IMR-90 (cell line): ENCODE measurements around the gene MLH1. TPM values are rescaled to one million over a fixed set of nuclear protein-coding genes. Genes with fewer than 3 reads are reported as not detected.

Experiments
- ATAC-seq: fragments of 200-7000 bp; cut with Tn5 transposase; 2 replicates; pipeline ENCODE4 v1.9.1; 2020; ENCODE audit warnings: low read depth, mild to moderate bottlenecking, moderate library complexity
- BruUV-seq: library from RNA; stranded (reverse); fragments of 400-500 nt; replicated peaks from 2 replicates; lab custom pipeline; 2021; lab: Mats Ljungman, UMichigan
- CTCF ChIA-PET: fragments of 300-600 bp; formaldehyde crosslinking; extraction: SDS; loops from one replicate; lab custom pipeline; 2021; ENCODE audit warnings: antibody characterized with exemption; lab: Yijun Ruan, JAX
- POLR2A ChIA-PET: fragments of 300-600 bp; sonication (Branson Sonifier 250); formaldehyde crosslinking; loops from one replicate; lab custom pipeline; 2022; ENCODE audit warnings: antibody characterized with exemption; ENCODE audit not compliant: unreplicated experiment; lab: Charles Lee
- DNase-seq: peaks from one replicate; pipeline ENCODE4 v3.0.0; 2013
- H2AFZ ChIP-seq: replicated peaks from 2 replicates; pipeline ENCODE3; 2013; ENCODE audit warnings: low read length, mild to moderate bottlenecking; ENCODE audit not compliant: poor library complexity
- H2AK5ac ChIP-seq: 2 replicates; pipeline ENCODE4 v1.6.1; 2013; ENCODE audit warnings: low read depth, low read length, inconsistent platforms
- H2AK9ac ChIP-seq: replicated peaks from 2 replicates; pipeline ENCODE3; 2013; ENCODE audit warnings: mild to moderate bottlenecking, low read depth, low read length, moderate library complexity; ENCODE audit not compliant: poor library complexity
- H2BK120ac ChIP-seq: 2 replicates; pipeline ENCODE4 v1.6.1; 2013; ENCODE audit warnings: low read depth, low read length, inconsistent platforms
- H2BK15ac ChIP-seq: 3 replicates; pipeline ENCODE4 v1.6.1; 2013; ENCODE audit warnings: low read depth, low read length, inconsistent platforms
- H2BK20ac ChIP-seq: 2 replicates; pipeline ENCODE4 v1.6.1; 2013; ENCODE audit warnings: low read depth, mild to moderate bottlenecking, inconsistent platforms, low read length, moderate library complexity
- H2BK5ac ChIP-seq: 2 replicates; pipeline ENCODE4 v1.6.1; 2013; ENCODE audit warnings: mild to moderate bottlenecking, low read depth, low read length, inconsistent platforms; ENCODE audit not compliant: poor library complexity, severe bottlenecking
- H3K14ac ChIP-seq: replicated peaks from 2 replicates; pipeline ENCODE4 v1.6.1; 2013; ENCODE audit warnings: low read depth, low read length, inconsistent platforms
- H3K18ac ChIP-seq: 2 replicates; pipeline ENCODE4 v1.6.1; 2013; ENCODE audit warnings: low read depth, low read length, control low read depth
- H3K23ac ChIP-seq: 2 replicates; pipeline ENCODE4 v1.6.1; 2013; ENCODE audit warnings: low read depth, low read length, inconsistent platforms
- H3K27ac ChIP-seq: 2 replicates; pipeline ENCODE4 v1.5.1; 2013; ENCODE audit warnings: mild to moderate bottlenecking, control low read depth, low read length; ENCODE audit not compliant: insufficient read depth
- H3K27me3 ChIP-seq: 2 replicates; pipeline ENCODE4 v1.6.1; 2013; ENCODE audit warnings: low read length; ENCODE audit not compliant: control insufficient read depth, insufficient read depth
- H3K36me3 ChIP-seq: 2 replicates; pipeline ENCODE4 v1.6.1; 2013; ENCODE audit warnings: low read length, mixed read lengths; ENCODE audit not compliant: control insufficient read depth, insufficient read depth
- H3K4ac ChIP-seq: 2 replicates; pipeline ENCODE4 v1.6.1; 2013; ENCODE audit warnings: low read depth, low read length, inconsistent platforms
- H3K4me1 ChIP-seq: 2 replicates; pipeline ENCODE4 v1.6.1; 2013; ENCODE audit warnings: low read length, mixed read lengths; ENCODE audit not compliant: control insufficient read depth, insufficient read depth
- H3K4me2 ChIP-seq: 2 replicates; pipeline ENCODE4 v1.6.1; 2013; ENCODE audit warnings: low read depth, mild to moderate bottlenecking, control low read depth, low read length, moderate library complexity
- H3K4me3 ChIP-seq: 2 replicates; pipeline ENCODE4 v1.5.1; 2013; ENCODE audit warnings: low read depth, mild to moderate bottlenecking, control low read depth, low read length, moderate library complexity; ENCODE audit not compliant: insufficient read depth
- H3K56ac ChIP-seq: 2 replicates; pipeline ENCODE4 v1.6.1; 2013; ENCODE audit warnings: low read length, inconsistent platforms; ENCODE audit not compliant: insufficient read depth; ENCODE audit errors: extremely low read depth
- H3K79me1 ChIP-seq, 2 experiments: 2 replicates each; pipeline ENCODE4 v1.6.1; 2013; ENCODE audit warnings: low read length in 2 of 2, inconsistent platforms in 1 of 2, low read depth in 1 of 2
- H3K9ac ChIP-seq: 2 replicates; pipeline ENCODE4 v1.6.1; 2013; ENCODE audit warnings: low read depth, low read length, control low read depth
- H3K9me1 ChIP-seq: 2 replicates; pipeline ENCODE4 v1.6.1; 2013; ENCODE audit warnings: low read length, inconsistent platforms; ENCODE audit not compliant: insufficient read depth
- H3K9me3 ChIP-seq: 2 replicates; pipeline ENCODE4 v1.6.1; 2013; ENCODE audit warnings: low read length; ENCODE audit not compliant: control insufficient read depth, insufficient read depth
- H4K20me1 ChIP-seq: 2 replicates; pipeline ENCODE4 v1.6.1; 2013; ENCODE audit warnings: low read length, inconsistent platforms; ENCODE audit not compliant: insufficient read depth
- H4K5ac ChIP-seq: 2 replicates; pipeline ENCODE4 v1.6.1; 2013; ENCODE audit warnings: mild to moderate bottlenecking, low read depth, low read length, control low read depth
- H4K8ac ChIP-seq, 2 experiments: 2 replicates each; pipeline ENCODE4 v1.6.1; 2013; ENCODE audit warnings: low read depth in 2 of 2, low read length in 2 of 2, control low read depth in 1 of 2, inconsistent platforms in 1 of 2
- H4K91ac ChIP-seq: 2 replicates; pipeline ENCODE4 v1.6.1; 2013; ENCODE audit warnings: low read depth, low read length, inconsistent platforms; ENCODE audit not compliant: insufficient read depth
- BHLHE40 ChIP-seq: fragments of 150-350 bp; IDR thresholded peaks from 2 replicates; pipeline ENCODE4 v1.6.1; 2016; ENCODE audit warnings: mild to moderate bottlenecking, low read depth, low read length
- CEBPB ChIP-seq: IDR thresholded peaks from 2 replicates; pipeline ENCODE4 v1.6.1; 2012; ENCODE audit warnings: low read depth, low read length, improper control_type of control experiment
- ELK1 ChIP-seq: fragments of 150-350 bp; IDR thresholded peaks from 2 replicates; pipeline ENCODE4 v1.6.1; 2016; ENCODE audit warnings: low read depth, mild to moderate bottlenecking, low read length, moderate library complexity, borderline replicate concordance
- MAFK ChIP-seq: IDR thresholded peaks from 2 replicates; pipeline ENCODE4 v1.6.1; 2012; ENCODE audit warnings: low read depth, low read length, improper control_type of control experiment
- MXI1 ChIP-seq: IDR thresholded peaks from 2 replicates; pipeline ENCODE4 v1.6.1; 2012; ENCODE audit warnings: low read depth, mild to moderate bottlenecking, low read length, moderate library complexity, borderline replicate concordance
- NFE2L2 ChIP-seq: fragments of 150-350 bp; IDR thresholded peaks from 2 replicates; pipeline ENCODE4 v1.6.1; 2016; ENCODE audit warnings: low read depth, mild to moderate bottlenecking, low read length
- POLR2A ChIP-seq: IDR thresholded peaks from 2 replicates; pipeline ENCODE4 v1.6.1; 2012; ENCODE audit warnings: mild to moderate bottlenecking, low read depth, low read length
- RAD21 ChIP-seq: IDR thresholded peaks from 2 replicates; pipeline ENCODE4 v1.6.1; 2012; ENCODE audit warnings: low read length, improper control_type of control experiment
- RCOR1 ChIP-seq: IDR thresholded peaks from 2 replicates; pipeline ENCODE4 v1.6.1; 2012; ENCODE audit warnings: mild to moderate bottlenecking, low read length, improper control_type of control experiment; ENCODE audit not compliant: insufficient replicate concordance
- RFX5 ChIP-seq: IDR thresholded peaks from 2 replicates; pipeline ENCODE4 v1.8.0; 2012; ENCODE audit warnings: low read depth, mild to moderate bottlenecking, low read length, moderate library complexity
- SMC3 ChIP-seq: fragments of 150-350 bp; IDR thresholded peaks from 2 replicates; pipeline ENCODE4 v1.6.1; 2016; ENCODE audit warnings: low read depth, mild to moderate bottlenecking, antibody characterized with exemption, low read length, moderate library complexity
- USF2 ChIP-seq: fragments of 150-350 bp; IDR thresholded peaks from 2 replicates; pipeline ENCODE4 v1.6.1; 2017; ENCODE audit warnings: mild to moderate bottlenecking, antibody characterized with exemption, low read length, low read depth
- WGBS, 2 experiments: methylation state at CpG; one replicate each; pipeline versions ENCODE4 v1.1.5 to v1.1.7; 2013; ENCODE audit warnings: missing lambda C conversion rate in 2 of 2; ENCODE audit not compliant: insufficient read length in 1 of 2; ENCODE audit errors: extremely low coverage in 2 of 2; 5-methylcytosine and 5-hydroxymethylcytosine counted together
- dilution Hi-C: fragments of 300-500 bp; cut with HindIII; formaldehyde crosslinking; loops from one replicate; pipeline ENCODE4 v1.14.3; 2018; ENCODE audit warnings: low sequenced_read_pairs; ENCODE audit not compliant: unreplicated experiment
- in situ Hi-C: fragments of 300-500 bp; cut with MboI; formaldehyde crosslinking; loops from 3 replicates; pipeline ENCODE4 v1.14.3; 2019; ENCODE audit warnings: low sequenced_read_pairs, inconsistent platforms, mixed read lengths
- intact Hi-C: fragments of 100-400 bp; cut with micrococcal nuclease; formaldehyde crosslinking; loops from 2 replicates; pipeline ENCODE4 v1.10.0; 2022
- polyA plus RNA-seq, 3 experiments: library from polyadenylated mRNA; depleted of rRNA; stranded (reverse); fragments of >200 nt; gene quantifications; 2 replicates each; pipeline ENCODE4 v1.2.3, GENCODE V29; 2012; ENCODE audit warnings: low replicate concordance in 1 of 3
- total RNA-seq: library from RNA; depleted of rRNA; stranded (reverse); fragments of >200 nt; gene quantifications from 2 replicates; pipeline ENCODE4 v1.2.3, GENCODE V29; 2012
- TF ChIP-seq, protein P1 (sequence below): conservative IDR thresholded peaks from 2 replicates; pipeline ENCODE4 v1.5.1; 2012; ENCODE audit warnings: mild to moderate bottlenecking, low read depth, low read length, improper control_type of control experiment

MLH1 gene
- total and polyA plus RNA-seq, 2 of the 4 experiments (the other 2 are of a cell fraction), result 30.2 to 54.1 TPM

DNA sequence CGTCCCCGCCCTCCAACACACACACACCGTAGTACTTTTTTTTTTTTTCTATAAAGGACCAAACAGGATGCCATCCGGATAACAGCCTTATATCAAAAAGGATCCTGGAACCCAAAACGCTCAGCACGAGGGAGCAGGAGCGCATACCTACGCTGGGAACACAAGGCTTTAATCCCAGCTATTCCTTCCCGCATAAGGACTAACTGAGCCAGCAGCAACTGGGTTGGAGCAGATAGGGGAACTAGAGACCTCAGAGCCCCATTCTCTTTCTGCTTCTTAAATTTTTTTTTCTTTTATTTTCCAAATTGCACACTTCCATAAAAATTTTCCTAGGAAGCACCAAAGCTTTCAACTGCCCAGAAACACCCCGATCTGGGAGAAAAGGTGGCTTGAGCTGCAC lies 49.7 kb upstream of the MLH1 start:
- BruUV-seq, result no TSS peak
- 0 out of 3 replicates have a peak overlapping the region, but pooled peaks have one; percentile 62 for H2BK15ac ChIP-seq
- no peak overlapping the region; the same call in 1 of the 2 replicates for H3K18ac ChIP-seq
- 0 out of 2 replicates have a peak overlapping the region, but pooled peaks have one; percentile 3 for H2AK5ac ChIP-seq
- dilution Hi-C loops, result no loop called here
- H3K56ac ChIP-seq, result 0 out of 2 replicates have a peak overlapping the region, but pooled peaks have one; percentile 22
- peak overlapping the region; percentile 52; the same call in 1 of the 2 replicates for H2BK20ac ChIP-seq
- H3K9me3 ChIP-seq, result peaks cover 3% of the 10 kb centered on the region; the same call in 1 of the 2 replicates
- peak overlapping the region; percentile 79 for H3K4me2 ChIP-seq
- H2BK5ac ChIP-seq, result no peak overlapping the region
- H3K27ac ChIP-seq, result peak overlapping the region; percentile 73
- H4K8ac ChIP-seq, result peak overlapping the region; percentile 65 to 86; a peak in 3 of 4 replicates
- ATAC-seq (no peak), DNase-seq (no peak)
- TF ChIP-seq, protein P1, sequence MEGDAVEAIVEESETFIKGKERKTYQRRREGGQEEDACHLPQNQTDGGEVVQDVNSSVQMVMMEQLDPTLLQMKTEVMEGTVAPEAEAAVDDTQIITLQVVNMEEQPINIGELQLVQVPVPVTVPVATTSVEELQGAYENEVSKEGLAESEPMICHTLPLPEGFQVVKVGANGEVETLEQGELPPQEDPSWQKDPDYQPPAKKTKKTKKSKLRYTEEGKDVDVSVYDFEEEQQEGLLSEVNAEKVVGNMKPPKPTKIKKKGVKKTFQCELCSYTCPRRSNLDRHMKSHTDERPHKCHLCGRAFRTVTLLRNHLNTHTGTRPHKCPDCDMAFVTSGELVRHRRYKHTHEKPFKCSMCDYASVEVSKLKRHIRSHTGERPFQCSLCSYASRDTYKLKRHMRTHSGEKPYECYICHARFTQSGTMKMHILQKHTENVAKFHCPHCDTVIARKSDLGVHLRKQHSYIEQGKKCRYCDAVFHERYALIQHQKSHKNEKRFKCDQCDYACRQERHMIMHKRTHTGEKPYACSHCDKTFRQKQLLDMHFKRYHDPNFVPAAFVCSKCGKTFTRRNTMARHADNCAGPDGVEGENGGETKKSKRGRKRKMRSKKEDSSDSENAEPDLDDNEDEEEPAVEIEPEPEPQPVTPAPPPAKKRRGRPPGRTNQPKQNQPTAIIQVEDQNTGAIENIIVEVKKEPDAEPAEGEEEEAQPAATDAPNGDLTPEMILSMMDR, result no peak
- TF ChIP-seq NFE2L2 (no peak), USF2 (no peak), MAFK (no peak), RFX5 (no peak), BHLHE40 (no peak), ELK1 (no peak), POLR2A (no peak), SMC3 (no peak), RAD21 (no peak), CEBPB (no peak), RCOR1 (no peak), MXI1 (no peak)
- peak overlapping the region; percentile 97 for H2AFZ ChIP-seq
- H2BK120ac ChIP-seq, result peak overlapping the region; percentile 30; the same call in 1 of the 2 replicates
- H4K20me1 ChIP-seq, result no peaks in the 10 kb centered on the region
- intact Hi-C loops, result no loop called here
- peaks cover 6% of the 10 kb centered on the region; the same call in 1 of the 2 replicates for H3K9me1 ChIP-seq
- H4K5ac ChIP-seq, result peak overlapping the region; percentile 21; the same call in 1 of the 2 replicates
- H3K4ac ChIP-seq, result peak overlapping the region; percentile 65
- H4K91ac ChIP-seq, result peak overlapping the region; percentile 72; the same call in 1 of the 2 replicates
- peak overlapping the region; percentile 74 for H3K23ac ChIP-seq
- WGBS, 2 experiments, result 33% methylated on average over 1 of the region's 10 CpGs; no CpG with 5 or more reads in 1 of the 2 experiments
- H2AK9ac ChIP-seq, result peak overlapping the region; percentile 56
- H3K79me1 ChIP-seq, result peaks cover 8 to 28% of the 10 kb centered on the region in 2 experiments; a peak in 2 of 4 replicates
- CTCF ChIA-PET, result interaction anchor here (0.7 to 3.4 kb wide), 3 partner anchors 15 to 129 kb away, joined by 3 to 15 read pairs (median 4); no protein-coding TSS in a partner anchor
- H3K27me3 ChIP-seq, result no peaks in the 10 kb centered on the region
- no peaks in the 10 kb centered on the region for H3K36me3 ChIP-seq
- in situ Hi-C loops, result no loop called here
- peak overlapping the region; percentile 87 for H3K14ac ChIP-seq
- POLR2A ChIA-PET, result interaction anchor here (1.2 kb wide), 1 partner anchor 8 kb away, joined by 3 read pairs; no protein-coding TSS in a partner anchor
- H3K4me1 ChIP-seq, result peaks cover 8% of the 10 kb centered on the region
- H3K4me3 ChIP-seq, result peak overlapping the region; percentile 41
- peak overlapping the region; percentile 84 for H3K9ac ChIP-seq
